Sigmoid colon (tissue), 4 donors: ENCODE results near the gene MAD1L1.

Experiments used
- CTCF ChIP-seq, 4 experiments: fragments of 450-650 bp in 3 of 4; fragments of 200-600 bp in 1 of 4; IDR thresholded peaks; one replicate each; pipeline ENCODE4 v1.5.1; 2016 to 2019; ENCODE audit warnings: antibody characterized with exemption in 4 of 4, mild to moderate bottlenecking in 3 of 4, moderate library complexity in 2 of 4
- EP300 ChIP-seq, 4 donors: sonication (generic); formaldehyde crosslinking; IDR thresholded peaks; one replicate each; pipeline ENCODE4 v1.6.1; 2017; ENCODE audit warnings: antibody characterized with exemption in 4 of 4
- POLR2A ChIP-seq, 2 donors: fragments of 450-650 bp; IDR thresholded peaks; one replicate each; pipeline ENCODE4 v1.6.1; 2016; ENCODE audit warnings: antibody characterized with exemption in 2 of 2, mild to moderate bottlenecking in 2 of 2, moderate library complexity in 2 of 2
- POLR2AphosphoS5 ChIP-seq, 4 donors: sonication (generic); formaldehyde crosslinking; IDR thresholded peaks; one replicate each; pipeline ENCODE4 v1.6.1; 2017; ENCODE audit warnings: antibody characterized with exemption in 4 of 4

- no peak for TF ChIP-seq CTCF (IDR thresholded peaks at IDR 0.05)
- no peak for TF ChIP-seq EP300 (IDR thresholded peaks at IDR 0.05)
- TF ChIP-seq POLR2A (IDR thresholded peaks at IDR 0.05) = no peak
- TF ChIP-seq POLR2AphosphoS5 (IDR thresholded peaks at IDR 0.05) = no peak
Measured at GRCh38 chr7:1936531-1937251, 296.1 kb downstream of the MAD1L1 start.
